Trophoblast cell (in vitro differentiated cells and primary cell): Measurements from ENCODE around the gene MLC1.

Source experiments
- DNase-seq, 2 donors: peaks; one replicate each; pipeline ENCODE4 v3.0.0-alpha.2; 2016
- H2AFZ ChIP-seq: 2 replicates; pipeline ENCODE4 v1.6.1; 2013; ENCODE audit warnings: low read length, moderate library complexity, mild to moderate bottlenecking; ENCODE audit not compliant: insufficient read depth, poor library complexity
- H2AK5ac ChIP-seq: 2 replicates; pipeline ENCODE4 v1.6.1; 2013; ENCODE audit warnings: mild to moderate bottlenecking, low read length
- H2BK120ac ChIP-seq: 2 replicates; pipeline ENCODE4 v1.6.1; 2013; ENCODE audit warnings: low read length, mild to moderate bottlenecking, moderate library complexity; ENCODE audit not compliant: insufficient read depth, poor library complexity
- H2BK12ac ChIP-seq: 2 replicates; pipeline ENCODE4 v1.6.1; 2013; ENCODE audit warnings: mild to moderate bottlenecking, low read length, moderate library complexity
- H2BK5ac ChIP-seq: 2 replicates; pipeline ENCODE4 v1.6.1; 2013; ENCODE audit warnings: low read length, low read depth, moderate library complexity, mild to moderate bottlenecking; ENCODE audit not compliant: poor library complexity
- H3K14ac ChIP-seq: 2 replicates; pipeline ENCODE4 v1.6.1; 2013; ENCODE audit warnings: mild to moderate bottlenecking, low read length
- H3K18ac ChIP-seq: 2 replicates; pipeline ENCODE4 v1.6.1; 2013; ENCODE audit warnings: mild to moderate bottlenecking, low read length
- H3K23ac ChIP-seq: 2 replicates; pipeline ENCODE4 v1.6.1; 2013; ENCODE audit warnings: low read length
- H3K27ac ChIP-seq: 2 replicates; pipeline ENCODE4 v1.5.1; 2013; ENCODE audit warnings: low read depth, mild to moderate bottlenecking, inconsistent platforms, low read length, moderate library complexity
- H3K27me3 ChIP-seq: 2 replicates; pipeline ENCODE4 v1.6.1; 2013; ENCODE audit warnings: inconsistent platforms, mild to moderate bottlenecking, low read length, moderate library complexity; ENCODE audit not compliant: insufficient read depth
- H3K36me3 ChIP-seq, 2 experiments: 1 replicate in 1 of 2; 2 replicates in 1 of 2; pipeline ENCODE4 v1.6.1; 2013; ENCODE audit warnings: low read length in 2 of 2, mild to moderate bottlenecking in 2 of 2, moderate library complexity in 1 of 2; ENCODE audit not compliant: insufficient read depth in 2 of 2, control insufficient read depth in 1 of 2
- H3K4ac ChIP-seq: 2 replicates; pipeline ENCODE4 v1.6.1; 2013; ENCODE audit warnings: low read depth, mild to moderate bottlenecking, low read length, moderate library complexity
- H3K4me1 ChIP-seq, 2 experiments: 1 replicate in 1 of 2; 2 replicates in 1 of 2; pipeline ENCODE4 v1.6.1; 2013; ENCODE audit warnings: low read length in 2 of 2, mild to moderate bottlenecking in 2 of 2, moderate library complexity in 1 of 2; ENCODE audit not compliant: insufficient read depth in 2 of 2, control insufficient read depth in 1 of 2
- H3K4me2 ChIP-seq: 2 replicates; pipeline ENCODE4 v1.6.1; 2013; ENCODE audit warnings: inconsistent platforms, mild to moderate bottlenecking, low read length, moderate library complexity
- H3K4me3 ChIP-seq: 2 replicates; pipeline ENCODE4 v1.5.1; 2013; ENCODE audit warnings: mild to moderate bottlenecking, low read depth, low read length, inconsistent platforms
- H3K79me1 ChIP-seq: one replicate; pipeline ENCODE4 v1.6.1; 2013; ENCODE audit warnings: low read length
- H3K79me2 ChIP-seq: 2 replicates; pipeline ENCODE4 v1.6.1; 2013; ENCODE audit warnings: low read length, mild to moderate bottlenecking; ENCODE audit not compliant: control insufficient read depth, insufficient read depth, poor library complexity
- H3K9ac ChIP-seq: 2 replicates; pipeline ENCODE4 v1.6.1; 2013; ENCODE audit warnings: mild to moderate bottlenecking, low read length
- H3K9me3 ChIP-seq: 2 replicates; pipeline ENCODE4 v1.6.1; 2013; ENCODE audit warnings: low read depth, mild to moderate bottlenecking, control low read depth, inconsistent platforms, low read length; ENCODE audit not compliant: insufficient read depth
- H4K12ac ChIP-seq: 2 replicates; pipeline ENCODE4 v1.6.1; 2013; ENCODE audit warnings: low read depth, mild to moderate bottlenecking, low read length, moderate library complexity
- H4K8ac ChIP-seq: 2 replicates; pipeline ENCODE4 v1.6.1; 2013; ENCODE audit warnings: low read depth, mild to moderate bottlenecking, low read length, moderate library complexity
- H4K91ac ChIP-seq: one replicate; pipeline ENCODE4 v1.6.1; 2013; ENCODE audit warnings: low read depth, mild to moderate bottlenecking, low read length, moderate library complexity
- WGBS: extraction: QIAGEN DNeasy Blood & Tissue Kit; methylation state at CpG from one replicate; pipeline ENCODE4 v1.1.7; 2013; ENCODE audit warnings: missing lambda C conversion rate; ENCODE audit not compliant: insufficient read length, insufficient coverage; ENCODE audit errors: extremely low coverage; 5-methylcytosine and 5-hydroxymethylcytosine counted together

MLC1 gene

DNA sequence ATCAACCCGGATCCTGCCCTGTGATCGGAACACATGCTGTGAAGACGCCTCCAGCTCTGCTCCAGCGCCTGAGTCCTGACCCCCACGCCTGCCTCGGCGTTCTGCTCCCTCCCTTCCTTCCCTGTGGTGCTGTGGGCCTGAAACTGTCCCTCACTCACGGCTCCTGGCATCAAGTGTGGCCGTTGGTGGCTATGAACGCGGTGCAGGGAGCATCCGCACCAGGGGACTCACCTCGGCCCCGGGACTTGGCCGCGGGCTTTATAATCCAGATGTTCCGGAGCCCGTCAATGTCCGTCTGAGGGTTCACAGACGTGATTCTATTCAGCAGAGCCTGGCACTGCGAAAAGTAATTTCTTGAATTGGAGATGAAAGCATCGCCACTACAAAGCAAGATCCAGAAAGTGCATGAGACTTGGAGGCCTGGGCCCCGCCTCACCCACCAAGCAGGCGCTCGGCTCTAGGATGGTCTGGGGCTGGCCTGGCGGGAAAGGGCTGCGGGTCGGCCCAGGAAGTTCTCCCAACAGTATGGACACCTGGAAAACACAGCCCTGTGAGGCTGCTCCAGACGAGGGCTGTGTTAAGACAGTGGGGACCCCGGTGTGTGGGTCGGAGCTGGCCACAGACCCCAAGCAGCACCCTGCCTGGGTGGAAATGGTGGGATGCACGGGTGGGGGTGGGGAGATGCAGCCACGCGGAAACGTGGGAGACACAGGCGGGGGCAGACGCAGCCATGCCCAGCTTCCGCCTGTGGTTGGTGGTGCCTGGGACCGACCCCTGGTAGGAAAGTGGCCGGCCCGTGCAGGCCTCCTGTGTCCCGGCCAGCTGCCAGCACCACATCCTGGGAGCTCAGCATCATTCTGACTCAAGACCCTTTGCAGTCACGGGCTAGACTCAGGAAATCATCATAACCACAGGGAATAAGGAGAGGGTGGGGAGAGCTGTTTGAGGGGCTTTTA lies 50.8 kb downstream of the MLC1 start:
- Histone ChIP-seq H4K91ac (no peak overlapping the region), H3K4me2 (no peak overlapping the region), H3K27ac (no peak overlapping the region), H3K14ac (no peak overlapping the region), H3K79me1 (no peaks in the 10 kb centered on the region), H3K79me2 (no peaks in the 10 kb centered on the region), H3K9ac (no peak overlapping the region), H3K27me3 (peaks cover 3% of the 10 kb centered on the region), H2BK12ac (no peak overlapping the region), H3K4me1 (no peaks in the 10 kb centered on the region), H4K12ac (no peak overlapping the region), H2BK120ac (no peak overlapping the region), H3K4ac (no peak overlapping the region), H3K23ac (no peak overlapping the region), H2BK5ac (no peak overlapping the region), H3K18ac (no peak overlapping the region), H3K4me3 (no peak overlapping the region), H3K36me3 (no peaks in the 10 kb centered on the region), H4K8ac (no peak overlapping the region), H2AFZ (no peak overlapping the region), H3K9me3 (peaks cover 2% of the 10 kb centered on the region), H2AK5ac (no peak overlapping the region)
- no CpG with 5 or more reads among the region's 43 CpGs for WGBS
- DNase-seq: no peak

DNA sequence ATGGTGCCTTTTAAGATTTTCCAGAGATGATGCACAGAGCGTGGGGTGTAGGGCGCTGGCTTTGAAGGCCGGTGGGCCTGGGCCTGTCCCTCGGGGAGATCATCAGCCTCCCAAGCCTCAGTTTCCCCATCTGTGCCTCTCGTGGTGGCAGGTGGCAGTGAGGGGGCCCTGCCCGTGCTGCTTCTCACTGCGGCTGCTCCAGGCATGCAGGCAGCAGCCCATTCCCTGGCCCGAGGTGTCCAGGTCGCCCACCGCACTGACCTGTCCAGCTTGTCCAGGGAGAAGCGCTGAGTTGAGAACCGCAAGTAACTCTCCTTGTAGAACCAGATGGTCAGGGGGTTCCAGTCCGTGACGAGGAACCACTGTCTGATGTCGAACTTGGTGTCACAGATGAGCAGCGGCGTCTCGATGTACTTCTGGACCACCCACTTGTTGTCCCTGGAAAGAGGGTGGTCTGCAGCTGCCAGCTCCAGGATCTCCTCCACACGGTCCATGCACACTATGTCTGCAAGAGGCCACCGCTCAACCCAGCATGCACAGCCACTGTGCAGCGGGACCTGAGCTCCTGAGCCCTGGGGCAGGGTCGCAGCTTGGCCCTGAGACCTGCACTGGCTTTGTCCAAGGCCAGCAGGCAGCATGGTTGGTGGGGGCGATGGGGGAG lies 52.2 kb downstream of the MLC1 start:
- no peak overlapping the region for H3K4ac ChIP-seq
- H2BK120ac ChIP-seq: no peak overlapping the region
- no peak overlapping the region for H3K23ac ChIP-seq
- H3K27me3 ChIP-seq: peaks cover 3% of the 10 kb centered on the region
- no peak overlapping the region for H3K9ac ChIP-seq
- H4K8ac ChIP-seq: no peak overlapping the region
- no peak overlapping the region for H2BK12ac ChIP-seq
- H3K36me3 ChIP-seq: no peaks in the 10 kb centered on the region
- H4K91ac ChIP-seq: no peak overlapping the region
- H3K4me3 ChIP-seq: no peak overlapping the region
- no peak overlapping the region for H3K14ac ChIP-seq
- H2BK5ac ChIP-seq: no peak overlapping the region
- WGBS: no CpG with 5 or more reads among the region's 23 CpGs
- no peak overlapping the region for H2AFZ ChIP-seq
- no peaks in the 10 kb centered on the region for H3K79me1 ChIP-seq
- H3K4me2 ChIP-seq: no peak overlapping the region
- H3K9me3 ChIP-seq: peaks cover 2% of the 10 kb centered on the region
- no peak overlapping the region for H4K12ac ChIP-seq
- no peak overlapping the region for H3K18ac ChIP-seq
- H3K79me2 ChIP-seq: no peaks in the 10 kb centered on the region
- H3K27ac ChIP-seq: no peak overlapping the region
- no peak for DNase-seq
- no peaks in the 10 kb centered on the region for H3K4me1 ChIP-seq
- no peak overlapping the region for H2AK5ac ChIP-seq

DNA sequence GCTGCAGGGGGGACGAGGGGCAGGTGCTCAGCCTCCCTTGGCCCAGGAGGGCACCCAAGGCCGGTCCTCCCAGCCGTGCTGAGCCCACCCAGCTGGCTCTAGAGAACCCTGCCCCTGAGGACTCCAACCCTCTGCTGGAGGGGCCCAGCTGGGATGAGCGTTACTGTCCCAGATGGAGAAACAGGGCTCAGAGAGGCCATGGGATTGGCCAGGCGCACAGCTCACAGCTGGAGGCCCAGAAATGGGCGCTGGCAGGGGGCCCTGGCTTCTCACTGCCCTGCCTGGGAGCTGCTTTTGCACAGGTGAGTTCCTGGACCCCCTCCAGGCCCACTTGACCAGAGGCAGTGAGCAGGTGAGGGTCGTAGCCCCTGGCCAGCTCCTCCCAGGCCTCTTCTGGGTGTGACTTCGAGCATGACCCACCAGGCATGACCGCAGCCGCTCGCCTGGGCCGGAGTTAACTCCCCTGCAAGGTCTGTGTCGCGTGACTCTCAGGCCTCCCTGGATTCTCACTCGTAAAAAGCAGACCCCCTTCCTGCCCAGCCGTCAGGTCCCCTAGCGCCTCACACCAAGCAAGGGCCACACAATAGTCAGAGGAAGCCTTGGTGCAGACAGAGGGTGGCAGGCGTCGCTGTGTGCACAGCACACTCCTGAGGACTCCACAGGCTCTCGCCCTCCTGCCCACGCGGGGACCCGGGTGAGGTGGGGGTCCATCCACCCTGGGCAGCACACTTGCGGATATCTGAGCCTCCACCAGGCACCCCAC lies 52.9 kb downstream of the MLC1 start:
- Histone ChIP-seq H2AK5ac (no peak overlapping the region), H2BK12ac (no peak overlapping the region), H4K12ac (no peak overlapping the region), H4K8ac (no peak overlapping the region), H3K79me1 (no peaks in the 10 kb centered on the region), H3K9me3 (peaks cover 2% of the 10 kb centered on the region), H3K23ac (no peak overlapping the region), H3K4me1 (peaks cover 0 to 6% of the 10 kb centered on the region in 2 experiments), H2BK120ac (no peak overlapping the region), H3K4me3 (no peak overlapping the region), H3K18ac (no peak overlapping the region), H2BK5ac (no peak overlapping the region), H3K27ac (no peak overlapping the region), H3K4ac (no peak overlapping the region), H3K36me3 (no peaks in the 10 kb centered on the region), H3K27me3 (peaks cover 3% of the 10 kb centered on the region), H3K14ac (no peak overlapping the region), H3K9ac (no peak overlapping the region), H2AFZ (no peak overlapping the region), H4K91ac (no peak overlapping the region), H3K79me2 (no peaks in the 10 kb centered on the region), H3K4me2 (no peak overlapping the region)
- no CpG with 5 or more reads among the region's 24 CpGs for WGBS
- DNase-seq: no peak

DNA sequence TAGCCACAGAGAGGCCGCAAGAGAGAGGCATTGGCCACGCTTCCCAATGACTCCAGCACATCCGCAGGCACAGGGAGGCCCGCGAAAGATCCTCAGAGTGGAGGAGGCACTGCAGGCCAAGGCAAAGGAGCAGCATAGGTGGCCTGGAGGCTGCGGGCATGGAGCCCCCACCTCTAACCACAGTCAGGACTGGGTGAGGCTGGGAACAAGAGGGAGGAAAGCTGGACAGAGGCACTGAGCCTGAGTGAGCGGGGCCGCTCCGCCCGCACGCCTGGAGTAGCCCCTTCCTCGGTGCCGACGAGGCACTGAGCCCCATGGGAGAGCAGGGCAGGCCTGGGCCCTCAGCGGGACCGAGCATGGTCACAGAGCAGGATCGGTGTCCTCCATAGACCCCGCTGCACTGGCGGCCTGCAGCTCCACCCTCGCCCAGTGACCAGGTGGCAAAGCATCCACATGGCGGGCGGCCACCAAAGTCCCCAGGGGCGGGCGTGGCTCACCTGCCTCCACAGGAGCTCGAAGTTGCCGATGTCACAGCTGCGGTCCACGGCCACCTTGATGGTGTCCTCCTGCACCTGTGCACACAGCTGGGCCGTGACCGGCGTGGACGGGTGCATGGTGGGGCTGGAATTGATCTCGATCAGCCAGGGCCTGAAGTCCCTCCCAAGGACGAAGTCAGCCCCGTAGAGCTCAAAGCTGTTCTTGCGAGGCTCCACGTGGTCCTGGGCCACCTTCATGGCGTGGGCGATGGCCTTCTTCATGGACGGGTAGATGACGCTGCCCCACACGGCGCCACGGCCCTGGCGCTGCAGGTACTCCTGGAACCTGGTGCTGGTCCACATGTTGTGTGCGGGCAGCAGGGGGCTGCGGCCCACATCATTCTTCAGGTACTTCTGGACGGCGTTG lies 53.8 kb downstream of the MLC1 start:
- Histone ChIP-seq H3K14ac (no peak overlapping the region), H2BK12ac (no peak overlapping the region), H3K27me3 (peaks cover 3% of the 10 kb centered on the region), H3K18ac (no peak overlapping the region), H3K4me3 (no peak overlapping the region), H3K9ac (no peak overlapping the region), H3K4ac (no peak overlapping the region), H3K4me2 (no peak overlapping the region), H4K91ac (no peak overlapping the region), H2AFZ (no peak overlapping the region), H3K23ac (no peak overlapping the region), H3K4me1 (peaks cover 0 to 6% of the 10 kb centered on the region in 2 experiments), H4K12ac (no peak overlapping the region), H3K79me1 (no peaks in the 10 kb centered on the region), H3K36me3 (no peaks in the 10 kb centered on the region), H3K27ac (no peak overlapping the region), H3K79me2 (no peaks in the 10 kb centered on the region), H2AK5ac (no peak overlapping the region), H4K8ac (no peak overlapping the region), H3K9me3 (peaks cover 2% of the 10 kb centered on the region), H2BK5ac (no peak overlapping the region), H2BK120ac (no peak overlapping the region)
- no CpG with 5 or more reads among the region's 49 CpGs for WGBS
- DNase-seq: no peak
